Activated T-helper 17 cell treated with anti-CD3 and anti-CD28 coated beads, Interleukin-2, amount 50 U/mL, for 72 hours (primary cell): ENCODE data around the gene FAM13C. TPM values are rescaled to one million over a fixed set of nuclear protein-coding genes. Genes with fewer than 3 reads are reported as not detected.
A peak's percentile ranks its signal among the peaks of the same experiment; 100 is the strongest.
"Not testable (repeated sequence)": the region's sequence is repeated elsewhere in the genome, so short reads cannot be mapped to it uniquely, and the experiment has no call there.

Source experiments
- ATAC-seq: fragments of 150-1000 bp; cut with Tn5 transposase; replicated peaks from 2 replicates; pipeline ENCODE4 v1.10.0; 2021; ENCODE audit warnings: mild to moderate bottlenecking, moderate library complexity
- H3K27ac Mint-ChIP-seq: one replicate; pipeline ENCODE4 v1.8.0; 2022; ENCODE audit warnings: mixed read lengths
- H3K27me3 Mint-ChIP-seq: one replicate; pipeline ENCODE4 v1.8.0; 2022; ENCODE audit warnings: mixed read lengths
- H3K36me3 Mint-ChIP-seq: one replicate; pipeline ENCODE4 v1.8.0; 2022; ENCODE audit warnings: low read depth, mild to moderate bottlenecking, mixed read lengths
- H3K4me1 Mint-ChIP-seq: one replicate; pipeline ENCODE4 v1.8.0; 2022; ENCODE audit warnings: mixed read lengths
- H3K4me3 Mint-ChIP-seq: one replicate; pipeline ENCODE4 v1.8.0; 2022; ENCODE audit warnings: mild to moderate bottlenecking, mixed read lengths
- H3K9me3 Mint-ChIP-seq: one replicate; pipeline ENCODE4 v1.8.0; 2022; ENCODE audit warnings: mixed read lengths
- total RNA-seq, 2 donors: library from RNA; stranded (reverse); gene quantifications; one replicate each; pipeline ENCODE4 v1.2.3, GENCODE V29; 2022

Gene FAM13C
- total RNA-seq: 1 to 10 TPM in 1 of 2 donors, not detected in 1; 1.3 TPM

- H3K27ac Mint-ChIP-seq: peak within 1 kb of the TSS; percentile 38
- H3K4me3 Mint-ChIP-seq: peak within 1 kb of the TSS; percentile 71
- peaks cover 16% of the 10 kb centered on the region for H3K27me3 Mint-ChIP-seq
- ATAC-seq: peak; percentile 57
- H3K9me3 Mint-ChIP-seq: no peaks in the 10 kb centered on the region
- no peaks in the 10 kb centered on the region for H3K4me1 Mint-ChIP-seq
- H3K36me3 Mint-ChIP-seq: no peaks in the 10 kb centered on the region
Measured at GRCh38 chr10:59362144-59362958, at the start of gene FAM13C. FAM13C (minus strand) TSS chr10:59362549; CDS start chr10:59362460, 89 bp downstream.

DNA sequence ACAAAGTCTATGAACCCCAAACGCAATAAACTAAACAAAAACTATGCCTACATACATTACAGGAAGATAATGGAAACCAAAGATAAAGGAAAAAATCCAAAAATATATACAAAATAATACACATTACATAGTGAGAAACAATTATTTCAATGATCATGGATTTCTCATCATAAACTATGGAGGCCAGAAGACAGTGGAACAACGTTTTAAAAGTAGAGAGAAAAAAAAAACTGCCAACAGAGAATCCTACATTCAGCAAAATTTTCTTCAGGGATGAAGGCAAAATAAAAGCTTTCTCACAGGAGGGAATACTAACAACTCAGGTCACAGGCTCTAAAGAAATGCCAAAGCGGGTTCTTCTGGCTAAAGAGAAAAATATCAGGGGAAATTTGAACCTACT is 42.9 kb upstream of the FAM13C start:
- no peaks in the 10 kb centered on the region for H3K4me1 Mint-ChIP-seq
- no peak overlapping the region for H3K4me3 Mint-ChIP-seq
- H3K9me3 Mint-ChIP-seq: peaks cover 6% of the 10 kb centered on the region
- H3K27me3 Mint-ChIP-seq: no peaks in the 10 kb centered on the region
- no peaks in the 10 kb centered on the region for H3K36me3 Mint-ChIP-seq
- ATAC-seq: no peak
- no peak overlapping the region for H3K27ac Mint-ChIP-seq

GRCh38 chr10:59400214-59400613 is 37.9 kb upstream of the FAM13C start:
- Mint-ChIP-seq H3K4me3 (no peak overlapping the region), H3K4me1 (no peaks in the 10 kb centered on the region), H3K36me3 (no peaks in the 10 kb centered on the region), H3K9me3 (peaks cover 10% of the 10 kb centered on the region), H3K27ac (no peak overlapping the region), H3K27me3 (no peaks in the 10 kb centered on the region)
- ATAC-seq: no peak

GRCh38 chr10:59399329-59399728 is 37.0 kb upstream of the FAM13C start:
- not testable (repeated sequence) for H3K4me1 Mint-ChIP-seq, H3K4me3 Mint-ChIP-seq, ATAC-seq, H3K9me3 Mint-ChIP-seq, H3K27me3 Mint-ChIP-seq, H3K27ac Mint-ChIP-seq, H3K36me3 Mint-ChIP-seq

DNA sequence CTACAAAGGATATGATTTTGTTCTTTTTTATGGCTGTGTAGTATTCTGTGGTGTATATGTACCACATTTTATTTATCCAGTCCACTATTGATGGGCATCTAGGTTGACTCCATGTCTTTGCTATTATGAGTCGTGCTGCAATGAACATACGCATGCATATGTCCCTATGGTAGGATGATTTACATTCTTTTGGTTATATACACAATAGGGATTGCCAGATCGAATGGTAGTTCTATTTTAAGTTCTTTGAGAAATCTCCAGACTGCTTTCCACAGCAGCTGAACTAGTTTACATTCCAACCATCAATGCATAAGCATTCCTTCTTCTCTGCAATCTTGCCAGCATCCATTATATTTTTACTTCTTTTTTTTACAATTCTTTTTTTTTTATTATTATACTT is 35.6 kb upstream of the FAM13C start:
- Mint-ChIP-seq H3K27ac (no peak overlapping the region), H3K36me3 (no peaks in the 10 kb centered on the region), H3K27me3 (no peaks in the 10 kb centered on the region), H3K9me3 (peaks cover 10% of the 10 kb centered on the region), H3K4me3 (no peak overlapping the region), H3K4me1 (no peaks in the 10 kb centered on the region)
- no peak for ATAC-seq

DNA sequence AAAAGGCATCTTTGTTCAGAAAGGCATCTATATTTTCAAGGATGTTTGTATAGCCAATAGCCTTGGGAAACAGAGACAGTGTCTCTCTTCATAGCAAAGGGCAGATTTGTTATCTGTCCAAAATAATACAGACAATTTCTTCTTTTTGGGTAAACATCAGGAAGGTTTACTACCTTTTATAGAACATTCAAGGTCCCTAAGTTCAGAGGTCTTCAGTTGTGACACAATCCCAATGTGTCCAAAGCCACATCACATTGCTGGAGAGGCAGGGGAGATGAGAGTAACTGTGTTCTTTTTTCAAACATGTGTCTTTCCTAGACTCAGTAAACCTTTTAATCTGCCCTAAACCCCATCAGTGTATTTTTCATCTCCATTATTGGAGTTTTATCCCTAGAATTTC is 33.6 kb upstream of the FAM13C start:
- no peak overlapping the region for H3K4me3 Mint-ChIP-seq
- no peaks in the 10 kb centered on the region for H3K4me1 Mint-ChIP-seq
- ATAC-seq: no peak
- H3K9me3 Mint-ChIP-seq: peaks cover 10% of the 10 kb centered on the region
- H3K27ac Mint-ChIP-seq: no peak overlapping the region
- no peaks in the 10 kb centered on the region for H3K27me3 Mint-ChIP-seq
- no peaks in the 10 kb centered on the region for H3K36me3 Mint-ChIP-seq

DNA sequence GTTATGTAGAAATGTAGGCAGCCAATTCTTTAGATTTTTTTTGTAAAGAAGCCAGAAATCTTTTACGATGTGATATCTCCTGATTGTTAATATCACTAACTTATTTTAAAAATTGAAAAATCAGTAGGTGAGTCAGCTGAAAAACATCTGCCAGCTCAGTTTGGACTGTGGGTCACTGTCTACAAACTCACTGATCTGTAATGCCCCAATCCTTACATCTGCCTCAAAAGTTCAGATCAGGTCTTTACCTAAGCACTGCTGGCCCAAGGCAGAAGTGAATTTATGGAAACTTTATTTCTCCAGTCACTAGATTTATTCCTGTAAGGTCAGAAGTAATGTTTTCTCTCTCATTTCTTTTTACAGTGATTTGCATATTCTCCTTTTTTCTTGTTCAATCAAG is 31.0 kb upstream of the FAM13C start:
- H3K36me3 Mint-ChIP-seq: no peaks in the 10 kb centered on the region
- no peaks in the 10 kb centered on the region for H3K4me1 Mint-ChIP-seq
- no peaks in the 10 kb centered on the region for H3K9me3 Mint-ChIP-seq
- ATAC-seq: no peak
- H3K4me3 Mint-ChIP-seq: no peak overlapping the region
- H3K27ac Mint-ChIP-seq: no peak overlapping the region
- H3K27me3 Mint-ChIP-seq: no peaks in the 10 kb centered on the region

DNA sequence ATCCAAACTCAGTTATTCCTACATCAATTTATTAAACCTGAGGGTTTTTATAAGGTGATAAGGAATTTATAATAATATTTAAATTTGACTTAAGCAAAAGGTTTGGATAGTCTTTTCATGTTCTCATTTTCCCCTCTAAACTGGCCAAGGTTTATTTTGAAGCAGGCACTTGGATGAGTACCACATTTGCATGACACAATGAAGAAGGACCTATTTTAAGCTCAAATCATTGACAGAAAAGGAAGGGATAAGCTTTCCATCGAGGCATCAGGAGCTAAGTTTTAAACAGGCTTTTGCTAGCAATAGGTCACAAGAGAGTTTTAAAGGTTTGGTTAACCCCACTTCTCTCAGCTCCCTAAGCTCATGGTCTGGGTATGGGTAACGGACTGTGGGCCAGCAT is 28.7 kb upstream of the FAM13C start:
- Mint-ChIP-seq H3K36me3 (no peaks in the 10 kb centered on the region), H3K27ac (no peak overlapping the region), H3K9me3 (no peaks in the 10 kb centered on the region), H3K4me3 (no peak overlapping the region), H3K27me3 (no peaks in the 10 kb centered on the region), H3K4me1 (no peaks in the 10 kb centered on the region)
- no peak for ATAC-seq

- H3K36me3 Mint-ChIP-seq: no peaks in the 10 kb centered on the region
- no peak overlapping the region for H3K27ac Mint-ChIP-seq
- no peak for ATAC-seq
- H3K27me3 Mint-ChIP-seq: no peaks in the 10 kb centered on the region
- H3K4me1 Mint-ChIP-seq: no peaks in the 10 kb centered on the region
- no peak overlapping the region for H3K4me3 Mint-ChIP-seq
- no peaks in the 10 kb centered on the region for H3K9me3 Mint-ChIP-seq
Measured at GRCh38 chr10:59388671-59388976, 26.3 kb upstream of the FAM13C start.

DNA sequence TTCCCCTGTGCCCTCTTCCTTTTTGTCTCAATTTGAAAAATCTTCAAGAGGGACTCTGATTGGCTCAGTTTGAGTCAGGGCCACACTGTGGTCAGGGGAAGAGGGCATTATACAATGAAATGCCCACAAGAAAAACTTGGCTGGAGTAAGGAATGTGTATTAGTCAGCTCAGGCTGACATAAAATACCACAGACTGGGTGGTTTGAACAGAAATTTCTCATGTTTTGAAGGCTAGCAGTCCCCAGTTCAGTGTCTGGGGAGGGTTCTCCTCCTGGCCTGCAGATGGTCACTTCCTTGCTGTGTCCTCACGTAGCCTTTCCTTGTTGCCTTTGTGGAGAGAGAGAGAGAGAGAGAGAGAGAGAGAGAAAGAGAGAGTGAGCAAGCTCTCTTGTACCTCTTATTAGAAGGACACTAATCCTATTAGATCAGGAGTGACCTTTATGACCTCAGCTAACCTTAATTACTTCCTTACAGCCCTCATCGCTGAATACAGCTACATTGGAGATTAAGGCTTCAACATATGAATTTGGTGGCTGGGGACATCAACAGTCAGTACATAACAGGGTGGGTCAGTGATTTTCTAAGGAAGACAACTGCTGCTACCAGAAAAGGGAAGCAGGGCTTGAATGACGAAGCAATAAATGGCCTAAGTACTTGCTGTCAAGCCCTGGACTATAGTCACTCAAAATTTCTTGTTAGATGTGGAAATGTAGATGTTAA is 25.8 kb upstream of the FAM13C start:
- H3K27me3 Mint-ChIP-seq: no peaks in the 10 kb centered on the region
- H3K36me3 Mint-ChIP-seq: no peaks in the 10 kb centered on the region
- no peak overlapping the region for H3K27ac Mint-ChIP-seq
- H3K9me3 Mint-ChIP-seq: no peaks in the 10 kb centered on the region
- no peak for ATAC-seq
- no peak overlapping the region for H3K4me3 Mint-ChIP-seq
- no peaks in the 10 kb centered on the region for H3K4me1 Mint-ChIP-seq

DNA sequence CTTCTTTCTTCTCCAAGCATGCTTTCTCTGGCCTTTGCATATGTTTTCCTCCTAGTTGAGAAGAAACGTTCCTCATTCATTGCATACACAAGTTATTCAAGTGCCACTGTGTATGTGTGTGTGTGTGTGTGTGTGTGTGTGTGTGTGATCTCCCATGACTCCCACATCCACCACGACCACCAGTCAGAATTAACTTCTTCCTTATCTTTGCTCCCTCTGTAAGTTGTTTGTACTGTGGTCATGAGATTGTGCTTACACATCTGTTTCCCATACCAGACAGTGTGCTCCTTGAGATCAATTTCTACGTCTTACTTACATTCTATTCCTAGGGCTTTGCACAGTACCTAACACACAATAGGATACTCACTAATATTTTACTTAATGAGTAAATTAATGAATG is 22.4 kb upstream of the FAM13C start:
- no peaks in the 10 kb centered on the region for H3K9me3 Mint-ChIP-seq
- H3K4me1 Mint-ChIP-seq: no peaks in the 10 kb centered on the region
- no peaks in the 10 kb centered on the region for H3K27me3 Mint-ChIP-seq
- no peak overlapping the region for H3K4me3 Mint-ChIP-seq
- no peak overlapping the region for H3K27ac Mint-ChIP-seq
- ATAC-seq: no peak
- no peaks in the 10 kb centered on the region for H3K36me3 Mint-ChIP-seq

DNA sequence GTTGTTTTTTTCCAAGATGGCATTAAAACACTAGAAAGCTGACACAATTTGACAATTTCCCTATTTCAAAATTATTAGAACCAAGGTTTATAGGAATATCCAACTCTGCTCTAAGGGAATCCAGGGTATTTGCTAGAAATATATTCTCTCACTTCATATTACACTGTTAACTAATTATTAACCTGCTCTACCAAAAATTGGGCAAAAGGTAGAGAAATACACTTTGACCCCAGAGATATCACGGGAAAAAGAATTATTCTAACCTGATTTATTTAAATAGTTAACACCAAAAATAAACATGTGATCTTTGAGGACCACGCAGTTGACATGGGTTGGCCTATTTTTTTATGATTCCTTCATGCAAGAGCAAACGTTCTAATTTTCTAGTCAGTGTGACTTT is 21.6 kb upstream of the FAM13C start:
- Mint-ChIP-seq H3K27me3 (no peaks in the 10 kb centered on the region), H3K9me3 (no peaks in the 10 kb centered on the region), H3K27ac (no peak overlapping the region), H3K36me3 (no peaks in the 10 kb centered on the region), H3K4me3 (no peak overlapping the region), H3K4me1 (no peaks in the 10 kb centered on the region)
- ATAC-seq: no peak

DNA sequence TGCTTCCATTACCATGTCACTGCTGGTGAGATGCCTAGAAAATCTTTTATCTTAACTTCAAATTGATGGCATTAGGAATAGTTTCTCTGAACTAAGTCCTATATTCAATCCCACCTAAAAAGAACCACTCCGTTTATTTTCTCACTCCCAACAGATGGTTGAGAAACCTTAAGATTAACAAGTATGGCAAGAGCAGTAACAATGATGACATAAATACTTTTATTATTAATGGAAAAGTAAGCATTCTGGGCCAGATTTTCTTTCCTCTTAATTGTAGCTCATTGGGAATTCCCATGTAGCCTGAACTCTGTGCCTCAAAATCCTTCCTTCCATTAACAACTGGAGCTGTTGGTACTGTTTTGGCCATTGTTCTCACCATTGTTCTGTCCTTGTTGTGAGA is 21.1 kb upstream of the FAM13C start:
- H3K36me3 Mint-ChIP-seq: no peaks in the 10 kb centered on the region
- H3K4me1 Mint-ChIP-seq: no peaks in the 10 kb centered on the region

GRCh38 chr10:59382831-59383295 is 20.5 kb upstream of the FAM13C start:
- Mint-ChIP-seq H3K4me3 (no peak overlapping the region), H3K36me3 (no peaks in the 10 kb centered on the region), H3K4me1 (no peaks in the 10 kb centered on the region), H3K27me3 (no peaks in the 10 kb centered on the region), H3K27ac (no peak overlapping the region), H3K9me3 (no peaks in the 10 kb centered on the region)
- no peak for ATAC-seq

More for the DNA sequence above, 21.1 kb upstream of the FAM13C start:
- ATAC-seq: no peak
- Mint-ChIP-seq H3K9me3 (no peaks in the 10 kb centered on the region), H3K27ac (no peak overlapping the region), H3K4me3 (no peak overlapping the region), H3K27me3 (no peaks in the 10 kb centered on the region)

- no peak for ATAC-seq
- no peaks in the 10 kb centered on the region for H3K4me1 Mint-ChIP-seq
- no peak overlapping the region for H3K27ac Mint-ChIP-seq
- H3K9me3 Mint-ChIP-seq: no peaks in the 10 kb centered on the region
- no peaks in the 10 kb centered on the region for H3K36me3 Mint-ChIP-seq
- no peak overlapping the region for H3K4me3 Mint-ChIP-seq
- no peaks in the 10 kb centered on the region for H3K27me3 Mint-ChIP-seq
Measured at GRCh38 chr10:59381687-59382086, 19.3 kb upstream of the FAM13C start.
